NOMO-1 treated with dmso at 0.1 percent for 144 hours (cell line): ENCODE data around the gene DLK1.
A peak's percentile ranks its signal among the peaks of the same experiment; 100 is the strongest.

Experiments used
- DNase-seq: peaks from one replicate; lab custom pipeline; 2025; ENCODE audit not compliant: unreplicated experiment; lab: John Stamatoyannopoulos, UW

The DLK1 gene

DNA sequence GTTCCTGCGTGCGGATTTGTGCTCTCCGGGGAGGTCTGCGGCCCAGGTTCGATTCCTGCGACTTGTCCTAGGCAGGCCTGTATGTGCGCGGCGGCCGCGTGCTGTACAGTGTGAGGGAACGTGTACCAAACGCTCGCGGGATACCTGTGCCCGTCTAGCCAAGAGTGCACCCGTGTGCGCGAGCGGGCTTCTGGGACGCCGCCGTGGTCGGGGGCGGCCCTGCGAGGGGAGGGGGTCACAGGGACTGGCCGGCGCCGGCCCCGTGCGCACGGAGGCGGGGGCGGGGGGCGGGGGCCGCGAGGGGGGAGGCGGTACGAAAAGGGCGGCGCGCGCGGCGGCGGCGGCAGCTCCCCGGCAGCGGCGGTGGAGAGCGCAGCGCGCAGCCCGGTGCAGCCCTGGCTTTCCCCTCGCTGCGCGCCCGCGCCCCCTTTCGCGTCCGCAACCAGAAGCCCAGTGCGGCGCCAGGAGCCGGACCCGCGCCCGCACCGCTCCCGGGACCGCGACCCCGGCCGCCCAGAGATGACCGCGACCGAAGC, at the start of gene DLK1:
Gene DLK1 (plus strand): TSS at position 343 of the 536 bp plus-strand sequence. CDS start 177 bp downstream, at position 520.
- no peak for DNase-seq

DNA sequence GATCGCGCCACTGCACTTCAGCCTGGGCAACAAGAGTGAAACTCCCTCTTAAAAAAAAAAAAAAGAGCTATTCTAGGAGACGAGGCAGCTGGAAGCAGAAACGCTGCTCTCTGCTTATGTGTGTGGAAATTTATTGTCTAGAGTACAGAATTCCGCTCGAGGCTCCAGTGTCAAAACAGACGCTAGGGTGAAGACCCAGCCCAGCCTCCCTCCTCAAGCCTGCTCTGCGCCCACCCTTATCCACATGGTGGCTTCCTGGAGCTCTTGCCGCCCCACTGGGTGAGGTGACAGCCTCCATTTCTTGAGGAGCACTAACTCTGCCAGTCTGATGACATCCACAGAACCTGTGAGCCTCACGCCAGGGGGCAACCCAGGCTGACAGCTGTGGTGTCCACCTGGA, 49.5 kb upstream of the DLK1 start:
- peak; percentile 46 for DNase-seq

- peak; percentile 84 for DNase-seq
Measured at GRCh38 chr14:100677554-100678468, 48.9 kb upstream of the DLK1 start.

DNA sequence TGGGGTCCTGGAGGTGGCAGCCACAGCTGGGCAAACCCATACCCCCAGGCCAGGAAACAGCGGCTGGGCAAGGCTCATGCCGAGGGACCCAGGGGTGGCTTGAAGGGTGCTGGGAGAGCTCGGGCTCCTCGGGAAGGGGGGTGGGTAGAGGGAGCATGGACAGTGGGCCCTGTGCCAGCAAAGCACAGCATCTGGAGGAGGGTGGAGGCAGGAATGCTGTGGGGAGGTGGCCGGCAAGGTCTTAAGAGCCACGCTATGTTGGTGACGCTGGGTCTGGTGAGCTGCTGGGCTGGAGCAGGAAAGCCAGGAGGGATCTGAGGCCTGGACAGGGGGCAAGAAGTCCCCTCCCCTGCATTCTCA, 48.2 kb upstream of the DLK1 start:
- no peak for DNase-seq

GRCh38 chr14:100679153-100679552, 47.5 kb upstream of the DLK1 start:
- DNase-seq = no peak

- DNase-seq = no peak
Measured at GRCh38 chr14:100679707-100680438, 46.8 kb upstream of the DLK1 start.

GRCh38 chr14:100680439-100681051, 46.1 kb upstream of the DLK1 start:
- peak; percentile 65 for DNase-seq

DNA sequence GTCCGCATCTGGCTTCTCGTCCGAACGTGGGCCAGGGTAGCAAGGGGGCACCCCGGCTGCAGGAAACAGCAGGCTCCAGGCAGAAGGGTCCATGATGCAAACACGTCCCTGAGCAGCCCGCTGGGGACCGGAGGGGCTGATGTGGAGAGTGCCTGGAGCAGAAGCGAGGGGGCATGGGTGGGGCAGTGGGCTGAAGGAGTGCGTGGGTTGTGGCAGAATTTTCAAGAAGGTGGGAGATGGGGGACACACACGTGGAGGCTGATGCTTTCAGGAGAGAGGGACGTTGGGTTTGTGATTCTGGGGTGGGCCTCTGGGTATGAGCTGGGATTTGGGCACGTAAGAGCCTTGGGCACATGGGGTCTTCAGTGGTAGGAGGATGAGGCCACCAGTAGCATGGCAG, 45.6 kb upstream of the DLK1 start:
- no peak for DNase-seq

- DNase-seq = no peak
Measured at GRCh38 chr14:100682749-100683148, 43.9 kb upstream of the DLK1 start.

DNA sequence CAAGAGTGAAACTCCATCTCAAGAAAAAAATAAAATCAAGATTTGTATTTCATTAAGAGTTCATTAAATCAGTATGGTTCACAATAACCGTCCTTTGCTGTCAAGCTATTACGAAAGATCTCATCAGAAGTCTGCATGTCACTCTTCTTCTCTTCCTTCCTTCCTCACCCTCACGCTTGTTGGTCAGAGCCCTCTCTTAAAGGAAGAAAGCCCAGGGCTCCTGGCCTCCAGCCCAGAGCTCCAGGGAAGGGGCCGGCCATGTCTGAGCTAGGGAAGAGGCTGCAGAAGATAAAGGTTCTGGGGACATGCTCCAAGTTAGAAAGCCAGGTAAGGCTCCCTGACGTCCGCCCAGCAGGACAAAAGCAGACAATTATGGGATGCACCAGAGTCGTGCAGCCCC, 43.1 kb upstream of the DLK1 start:
- DNase-seq = peak; percentile 38

GRCh38 chr14:100684154-100684553, 42.5 kb upstream of the DLK1 start:
- no peak for DNase-seq

- no peak for DNase-seq
Measured at GRCh38 chr14:100684961-100685360, 41.7 kb upstream of the DLK1 start.

DNA sequence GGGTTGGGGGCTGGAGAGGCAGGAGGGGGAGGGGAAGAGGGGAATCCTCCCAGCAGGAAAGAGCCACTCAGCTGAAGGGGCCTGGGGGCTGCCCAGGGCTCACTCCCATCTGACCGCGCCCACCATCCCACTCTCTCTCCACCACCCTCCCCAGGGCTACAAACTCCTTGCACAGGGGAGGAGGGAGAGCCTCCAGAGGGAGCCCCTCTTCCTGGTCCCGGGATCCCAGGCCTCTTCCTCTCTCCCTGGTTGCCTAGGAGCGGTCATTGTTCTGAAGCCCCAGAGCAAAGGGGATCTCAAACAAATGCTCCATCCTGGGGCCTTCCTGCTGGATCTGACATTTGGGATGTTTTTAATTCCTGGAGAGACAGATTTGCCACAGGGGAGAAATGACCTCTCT, 39.8 kb upstream of the DLK1 start:
- DNase-seq = no peak

DNA sequence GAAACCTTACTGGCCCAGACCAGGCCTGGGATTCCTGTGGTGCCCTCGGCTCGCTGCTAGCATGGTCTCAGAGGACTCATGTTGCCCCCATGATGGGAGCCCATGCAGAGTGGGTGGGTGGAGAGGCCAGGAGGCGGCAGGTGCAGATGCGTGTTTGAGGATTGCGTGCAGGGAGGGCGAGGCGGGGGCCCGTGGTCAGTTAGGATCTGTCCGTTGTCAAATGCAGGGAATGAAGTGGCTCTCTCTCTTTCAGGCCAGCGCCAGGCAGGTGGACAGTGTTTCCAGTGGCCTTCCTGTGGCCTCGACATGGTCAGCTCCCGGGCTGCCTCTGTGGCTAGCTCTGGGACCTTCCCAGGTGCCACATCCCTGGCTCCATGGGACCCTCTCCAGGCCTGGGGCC, 39.3 kb upstream of the DLK1 start:
- no peak for DNase-seq

- DNase-seq = no peak
Measured at GRCh38 chr14:100688051-100688450, 38.6 kb upstream of the DLK1 start.

GRCh38 chr14:100688598-100689461, 37.9 kb upstream of the DLK1 start:
- DNase-seq = no peak

DNA sequence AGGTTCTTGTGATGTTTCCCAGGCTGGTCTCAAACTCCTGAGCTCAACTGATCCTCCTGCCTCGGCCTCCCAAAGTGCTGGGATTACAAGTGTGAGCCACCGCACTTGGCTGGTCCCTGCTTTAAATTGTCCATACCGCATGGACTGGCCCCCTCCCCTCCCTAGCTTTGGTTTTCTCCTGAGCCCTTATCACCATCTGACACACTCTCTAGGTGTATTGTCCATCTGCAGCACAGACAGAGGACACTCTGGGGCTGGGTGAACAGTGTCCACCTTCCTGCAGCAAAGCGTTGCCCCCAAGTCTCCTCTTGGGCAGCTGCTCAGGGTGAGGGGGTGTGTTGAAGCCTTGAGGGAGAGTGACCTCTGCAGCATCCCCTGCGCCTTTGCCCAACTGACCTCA, 36.0 kb upstream of the DLK1 start:
- no peak for DNase-seq

DNA sequence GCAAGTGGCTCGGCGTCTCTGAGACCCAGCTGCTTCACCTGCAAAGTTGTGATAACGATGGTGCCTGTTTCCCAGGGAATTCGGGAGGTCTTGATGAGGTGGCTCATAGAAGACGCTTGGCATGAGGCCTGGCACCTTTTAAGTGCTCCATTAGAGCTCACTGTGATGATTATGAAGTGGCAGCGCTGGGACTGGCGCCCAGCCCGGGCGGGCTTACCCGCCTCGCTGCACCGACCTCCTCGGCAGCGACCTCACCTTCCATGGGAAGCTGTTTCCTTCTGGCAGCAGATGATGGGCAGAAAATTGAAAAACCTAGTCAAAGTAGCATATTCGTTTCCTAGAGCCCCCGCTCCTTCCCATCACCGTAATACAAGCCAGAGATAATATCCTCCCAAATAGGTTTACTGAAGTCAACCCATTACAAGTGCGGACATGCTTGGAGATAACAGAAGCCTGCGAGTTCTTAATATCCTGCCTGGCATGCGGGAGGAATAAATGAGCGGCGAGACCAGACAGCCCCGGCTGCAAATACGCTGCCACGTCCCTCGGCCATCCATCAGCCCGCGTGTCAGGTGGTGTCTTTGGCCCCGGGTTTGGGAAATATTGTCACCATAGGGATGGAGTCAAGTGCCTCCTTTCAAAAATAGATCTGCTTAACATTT, 35.2 kb upstream of the DLK1 start:
- no peak for DNase-seq

GRCh38 chr14:100692256-100692655, 34.4 kb upstream of the DLK1 start:
- no peak for DNase-seq
